ENCODE data around the gene ERBB4.

ERBB4 gene

GRCh38 chr2:211903961-211904360, 634.6 kb downstream of the ERBB4 start:
- no peak for DNase-seq (ENCODE audit: low spot score)

- DNase-seq (ENCODE audit: low spot score): no peak
These were observed 637.3 kb downstream of the ERBB4 start for GRCh38 chr2:211901226-211901846.

- DNase-seq (ENCODE audit: low spot score): no peak
These were observed 638.1 kb downstream of the ERBB4 start for GRCh38 chr2:211900518-211900917.

GRCh38 chr2:211900000-211900399, 638.6 kb downstream of the ERBB4 start:
- DNase-seq (ENCODE audit: low spot score): no peak

GRCh38 chr2:211898702-211899101, 639.9 kb downstream of the ERBB4 start:
- no peak for DNase-seq (ENCODE audit: low spot score)

GRCh38 chr2:211881449-211881848, 657.2 kb downstream of the ERBB4 start:
- DNase-seq (ENCODE audit: low spot score): no peak

GRCh38 chr2:211879323-211879722, 659.3 kb downstream of the ERBB4 start:
- DNase-seq (ENCODE audit: low spot score): no peak

- no peak for DNase-seq (ENCODE audit: low spot score)
These were observed 661.5 kb downstream of the ERBB4 start for GRCh38 chr2:211877061-211877460.

- no peak for DNase-seq (ENCODE audit: low spot score)
These were observed 663.1 kb downstream of the ERBB4 start for GRCh38 chr2:211875488-211875887.

GRCh38 chr2:211868996-211869533, 669.5 kb downstream of the ERBB4 start:
- DNase-seq (ENCODE audit: low spot score): no peak

GRCh38 chr2:211867845-211868451, 670.7 kb downstream of the ERBB4 start:
- no peak for DNase-seq (ENCODE audit: low spot score)

- DNase-seq (ENCODE audit: low spot score): no peak
These were observed 674.3 kb downstream of the ERBB4 start for GRCh38 chr2:211864328-211864727.

GRCh38 chr2:211860224-211860623, 678.4 kb downstream of the ERBB4 start:
- DNase-seq (ENCODE audit: low spot score): no peak

GRCh38 chr2:211854832-211855231, 683.8 kb downstream of the ERBB4 start:
- no peak for DNase-seq (ENCODE audit: low spot score)

- no peak for DNase-seq (ENCODE audit: low spot score)
These were observed 691.9 kb downstream of the ERBB4 start for GRCh38 chr2:211846714-211847113.

- DNase-seq (ENCODE audit: low spot score): no peak
These were observed 692.6 kb downstream of the ERBB4 start for GRCh38 chr2:211846036-211846400.

GRCh38 chr2:211845338-211846035, 693.1 kb downstream of the ERBB4 start:
- no peak for DNase-seq (ENCODE audit: low spot score)

GRCh38 chr2:211837706-211838105, 700.9 kb downstream of the ERBB4 start:
- no peak for DNase-seq (ENCODE audit: low spot score)

GRCh38 chr2:211837206-211837605, 701.4 kb downstream of the ERBB4 start:
- DNase-seq (ENCODE audit: low spot score): no peak

- no peak for DNase-seq (ENCODE audit: low spot score)
These were observed 702.2 kb downstream of the ERBB4 start for GRCh38 chr2:211836409-211836808.

- DNase-seq (ENCODE audit: low spot score): no peak
These were observed 702.9 kb downstream of the ERBB4 start for GRCh38 chr2:211835695-211836094.

- DNase-seq (ENCODE audit: low spot score): no peak
These were observed 704.9 kb downstream of the ERBB4 start for GRCh38 chr2:211833582-211834279.

GRCh38 chr2:211829725-211830124, 708.9 kb downstream of the ERBB4 start:
- no peak for DNase-seq (ENCODE audit: low spot score)
